ENCODE data around the gene HNRNPA1.
"Not testable (repeated sequence)": the region's sequence is repeated elsewhere in the genome, so short reads cannot be mapped to it uniquely, and the experiment has no call there.

Gene HNRNPA1

GRCh38 chr12:54273981-54274380 is 6.5 kb upstream of the HNRNPA1 start:
- no peak for DNase-seq (ENCODE audit: low read depth in 2 of 3, low spot score in 2 of 3)

GRCh38 chr12:54276368-54276767 is 4.2 kb upstream of the HNRNPA1 start:
- DNase-seq (ENCODE audit: low read depth in 2 of 3, low spot score in 2 of 3), result no peak

DNA sequence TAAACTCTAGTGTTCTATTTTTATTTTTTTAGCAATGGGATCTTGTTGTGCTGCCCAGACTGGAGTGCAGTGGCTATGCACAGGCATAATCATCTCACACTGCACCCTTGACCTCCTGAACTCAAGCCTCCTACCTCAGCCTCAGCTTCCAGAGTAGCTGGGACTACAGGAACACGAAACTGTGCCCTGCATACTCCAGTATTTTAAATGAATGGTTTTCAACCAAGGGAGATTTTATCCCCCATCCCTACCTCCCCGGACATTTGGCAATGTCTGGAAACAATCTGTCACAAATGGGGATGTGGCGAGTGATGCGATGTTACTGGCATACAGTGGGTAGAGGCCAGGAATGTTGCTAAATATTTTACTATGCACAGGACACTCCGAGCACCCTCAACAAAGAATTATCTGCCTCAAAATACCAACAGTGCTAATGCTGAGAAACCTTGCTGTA is 2.7 kb upstream of the HNRNPA1 start:
- no peak for DNase-seq (ENCODE audit: low read depth in 2 of 3, low spot score in 2 of 3)

- DNase-seq (ENCODE audit: low read depth in 2 of 3, low spot score in 2 of 3), result no peak
These were observed 1.3 kb upstream of the HNRNPA1 start for GRCh38 chr12:54279227-54279631.

GRCh38 chr12:54279632-54280467 is 676 bp upstream of the HNRNPA1 start, which contains the start of gene CBX5:
CBX5 (minus strand) TSS chr12:54280122; CDS start chr12:54257650, 22,472 bp downstream.
- DNase-seq (ENCODE audit: low read depth in 2 of 3, low spot score in 2 of 3), result peak; percentile 97 to 99 (median 98)

- DNase-seq (ENCODE audit: low read depth in 2 of 3, low spot score in 2 of 3), result not testable (repeated sequence)
These were observed 724 bp downstream of the HNRNPA1 start for GRCh38 chr12:54281261-54281638.

DNA sequence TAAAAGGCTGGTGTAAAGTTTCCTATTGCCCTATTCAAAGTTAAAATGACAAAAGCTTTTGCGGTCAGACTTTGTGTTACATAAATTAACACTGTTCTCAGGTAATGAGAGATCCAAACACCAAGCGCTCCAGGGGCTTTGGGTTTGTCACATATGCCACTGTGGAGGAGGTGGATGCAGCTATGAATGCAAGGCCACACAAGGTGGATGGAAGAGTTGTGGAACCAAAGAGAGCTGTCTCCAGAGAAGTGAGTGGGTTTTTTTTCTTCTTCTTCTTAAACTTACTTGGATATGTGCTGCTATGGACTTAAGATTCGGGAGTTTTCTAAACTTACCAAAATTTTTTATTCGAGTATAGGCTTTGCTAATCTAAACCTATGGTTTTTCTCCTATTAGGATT is 1.2 kb downstream of the HNRNPA1 start:
- DNase-seq (ENCODE audit: low read depth in 2 of 3, low spot score in 2 of 3), result not testable (repeated sequence)

DNA sequence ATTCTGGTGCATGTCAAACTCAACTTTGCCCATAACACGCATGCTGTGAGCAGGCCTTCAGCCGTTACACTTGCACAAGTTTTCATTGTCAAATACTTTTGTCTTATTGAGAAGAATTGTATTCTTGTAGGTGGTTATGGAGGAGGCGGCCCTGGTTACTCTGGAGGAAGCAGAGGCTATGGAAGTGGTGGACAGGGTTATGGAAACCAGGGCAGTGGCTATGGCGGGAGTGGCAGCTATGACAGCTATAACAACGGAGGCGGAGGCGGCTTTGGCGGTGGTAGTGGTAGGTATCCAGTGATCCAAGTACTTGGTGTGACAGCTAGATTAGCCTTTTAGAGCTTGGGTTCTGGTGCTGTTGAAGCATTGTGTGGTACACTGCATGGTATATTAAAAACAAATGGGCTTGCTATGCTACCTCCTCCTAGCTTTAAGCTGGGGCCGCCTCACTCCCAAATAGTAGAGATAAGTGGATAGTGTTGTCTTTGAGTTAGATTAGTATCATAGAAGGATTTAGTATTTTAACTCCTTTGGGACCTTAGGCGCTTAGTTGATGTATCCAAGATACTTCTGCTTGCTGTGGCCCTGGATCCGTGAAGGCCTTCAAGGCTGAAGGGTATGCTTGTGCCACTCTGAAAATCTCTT is 2.5 kb downstream of the HNRNPA1 start:
- no peak for DNase-seq (ENCODE audit: low read depth in 2 of 3, low spot score in 2 of 3)

GRCh38 chr12:54284070-54284780 is 3.7 kb downstream of the HNRNPA1 start:
- DNase-seq (ENCODE audit: low read depth in 2 of 3, low spot score in 2 of 3), result not testable (repeated sequence)

DNA sequence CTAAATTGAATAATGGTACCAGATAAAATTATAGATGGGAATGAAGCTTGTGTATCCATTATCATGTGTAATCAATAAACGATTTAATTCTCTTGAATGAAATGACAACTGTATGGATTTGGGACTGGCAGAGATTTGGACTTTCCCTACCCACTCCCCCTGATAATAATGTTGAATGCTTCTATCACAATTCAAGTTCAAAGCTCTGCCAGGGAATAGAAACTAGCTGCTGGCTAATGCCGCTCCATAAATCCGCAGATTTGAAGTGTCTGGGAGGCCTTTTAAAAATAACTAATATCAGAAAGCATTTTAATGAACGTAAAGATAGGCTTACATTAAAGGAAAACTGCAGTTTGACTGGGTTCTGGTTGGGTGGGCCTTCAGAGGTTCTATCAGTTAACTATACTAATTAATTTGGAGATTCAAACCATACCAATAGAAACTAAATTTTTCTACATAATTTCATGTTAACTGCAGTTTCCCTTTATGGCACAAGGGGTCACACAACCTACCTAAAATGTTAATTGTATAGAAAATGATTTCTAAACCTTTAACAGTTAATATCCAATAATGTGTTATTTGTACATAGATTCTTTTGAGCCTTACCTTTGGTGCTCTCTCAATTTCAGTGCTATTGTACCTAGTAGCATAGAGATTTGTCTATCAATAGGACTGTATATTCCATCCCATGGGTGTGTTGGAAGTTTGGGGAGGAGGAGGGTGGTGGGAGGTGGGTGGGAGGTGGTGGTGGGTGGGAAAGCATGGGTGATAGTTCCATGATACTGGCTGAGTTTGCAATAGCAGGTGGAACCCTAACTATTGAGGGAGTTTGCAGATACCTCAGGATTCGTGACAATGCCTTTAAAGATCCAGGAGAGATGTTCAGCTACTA is 4.9 kb downstream of the HNRNPA1 start:
- DNase-seq (ENCODE audit: low read depth in 2 of 3, low spot score in 2 of 3), result no peak

- DNase-seq (ENCODE audit: low read depth in 2 of 3, low spot score in 2 of 3), result no peak
These were observed 5.8 kb downstream of the HNRNPA1 start for GRCh38 chr12:54286042-54287030.

GRCh38 chr12:54287261-54288157 is 7.0 kb downstream of the HNRNPA1 start:
- no peak for DNase-seq (ENCODE audit: low read depth in 2 of 3, low spot score in 2 of 3)

DNA sequence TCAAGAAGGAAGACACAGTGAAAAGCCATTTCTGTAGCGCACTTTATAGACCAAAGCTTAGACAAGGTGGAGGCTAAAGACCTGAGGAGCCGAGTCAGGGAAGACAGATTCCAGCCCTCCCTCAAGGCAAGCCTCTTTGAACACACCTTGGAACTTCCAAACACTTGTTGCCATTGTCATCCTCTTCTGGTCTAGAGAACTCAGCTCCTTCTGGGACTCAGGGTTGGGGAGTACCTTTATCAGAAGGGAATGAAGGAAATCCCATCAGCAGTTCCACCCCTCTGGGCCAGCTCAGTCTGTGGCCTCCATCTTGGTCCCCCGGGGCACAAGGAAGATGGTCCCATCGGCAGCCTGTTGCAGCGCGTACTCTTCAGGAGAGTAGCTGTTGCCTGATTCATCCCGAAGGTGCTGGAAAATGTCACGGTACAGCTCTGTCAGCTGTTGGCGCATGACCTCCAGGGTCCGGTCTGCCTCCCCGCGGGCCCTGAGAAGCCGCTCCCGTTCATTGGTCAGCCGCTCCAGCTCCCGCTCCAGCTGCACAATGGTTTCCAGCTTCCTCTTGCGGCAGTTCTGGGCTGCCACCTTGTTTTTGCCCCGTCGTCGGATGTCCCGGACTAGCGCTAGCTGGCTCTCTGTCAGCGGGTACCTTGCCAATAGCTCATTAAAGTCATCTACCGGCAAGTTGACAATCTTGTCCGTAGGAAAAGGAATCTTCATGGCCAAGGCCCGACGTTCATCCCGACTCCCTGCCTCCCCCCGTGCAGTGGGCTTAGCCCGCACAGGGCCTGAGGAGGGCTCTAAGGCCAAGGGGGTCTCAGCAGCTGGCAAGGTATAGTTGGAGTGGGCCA is 11.8 kb downstream of the HNRNPA1 start:
- DNase-seq (ENCODE audit: low read depth in 2 of 3, low spot score in 2 of 3), result no peak

DNA sequence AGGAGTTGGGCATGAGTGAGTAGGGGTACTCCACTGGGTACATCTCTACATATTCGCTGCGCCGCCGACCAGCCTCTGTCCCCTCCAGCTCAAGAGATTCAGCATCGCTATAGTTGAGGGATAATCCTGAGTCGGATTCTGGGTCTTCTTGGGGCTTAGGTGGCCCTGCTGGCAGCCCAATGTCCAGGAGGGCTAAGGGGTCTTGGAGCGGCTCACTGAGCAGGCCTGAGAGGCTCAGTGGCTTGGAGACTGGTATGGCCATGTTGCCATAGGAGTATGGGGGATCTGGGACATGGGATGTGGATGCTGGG is 12.4 kb downstream of the HNRNPA1 start:
- no peak for DNase-seq (ENCODE audit: low read depth in 2 of 3, low spot score in 2 of 3)

DNA sequence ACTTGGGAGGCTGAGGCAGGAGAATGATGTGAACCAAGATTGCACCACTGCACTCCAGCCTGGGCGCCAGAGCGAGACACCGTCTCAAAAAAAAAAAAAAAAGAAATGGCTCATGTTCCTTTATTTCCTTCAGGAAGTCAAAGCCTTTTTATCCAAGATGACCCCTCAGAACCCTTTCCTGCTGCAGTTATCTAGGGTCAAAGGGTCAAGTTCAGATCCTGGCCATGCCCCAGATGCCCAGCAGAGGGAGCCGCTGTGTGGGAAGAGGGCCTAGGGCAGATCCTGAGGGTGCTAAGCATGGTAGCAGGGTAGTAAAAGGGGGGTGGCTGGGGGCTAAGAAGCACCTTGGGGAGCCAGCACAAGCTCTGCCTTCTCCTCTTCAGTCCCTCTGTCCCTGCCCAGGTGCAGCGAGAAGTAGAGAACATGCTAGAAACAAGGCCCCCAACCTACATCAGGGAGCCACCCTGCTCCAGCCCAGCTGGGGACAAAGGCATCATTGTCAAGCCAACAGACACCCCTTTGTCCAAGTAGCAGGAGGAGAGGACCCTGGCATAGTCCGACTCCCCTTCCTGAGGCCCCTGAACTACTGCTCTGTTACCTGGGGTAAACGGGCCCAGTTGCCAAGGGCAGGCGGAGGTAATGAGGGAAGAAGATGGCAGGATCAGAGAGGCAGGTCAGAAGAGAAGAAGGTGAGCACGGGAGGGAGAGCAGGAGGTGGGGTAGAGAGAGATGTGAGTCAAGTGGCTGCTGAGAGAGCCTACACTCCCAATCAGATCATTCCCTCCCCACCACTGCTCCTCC is 13.8 kb downstream of the HNRNPA1 start:
- DNase-seq (ENCODE audit: low read depth in 2 of 3, low spot score in 2 of 3), result no peak

DNA sequence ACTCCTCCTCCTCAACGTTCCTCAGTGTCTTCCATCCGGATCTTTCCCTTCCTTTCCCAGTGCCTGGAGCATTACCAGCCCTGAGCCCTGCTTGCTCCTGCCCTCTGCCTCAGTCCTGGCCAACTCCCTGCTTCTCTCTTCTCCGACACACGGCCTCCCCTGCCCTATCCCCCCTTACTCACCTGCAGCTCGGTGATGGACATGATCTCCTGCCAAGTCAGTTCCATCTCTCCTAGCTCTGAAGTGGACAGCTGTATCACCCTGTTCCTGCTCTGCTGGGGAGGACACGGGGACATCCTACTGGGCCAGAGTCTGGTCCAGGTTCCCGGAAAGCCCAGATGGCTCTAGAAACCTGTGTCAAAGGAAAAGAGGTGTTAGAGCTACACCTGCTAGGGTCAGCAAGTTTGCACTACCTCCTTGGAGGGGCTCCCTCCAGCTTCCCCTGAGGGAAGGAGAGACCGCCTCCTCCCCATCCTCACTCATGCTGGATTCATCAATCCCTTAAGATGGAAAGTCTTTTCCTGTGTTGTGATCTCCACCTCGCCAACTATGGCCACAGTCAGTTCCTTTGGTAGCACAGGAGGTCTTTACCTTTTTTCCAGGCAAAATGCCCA is 14.5 kb downstream of the HNRNPA1 start:
- DNase-seq (ENCODE audit: low read depth in 2 of 3, low spot score in 2 of 3), result no peak

All from activated CD8-positive, alpha-beta memory T cell treated with anti-CD3 and anti-CD28 coated beads for 48 hours (primary cell).